Activated T-cell treated with anti-CD3 and anti-CD28 coated beads, Interleukin-2, amount 50 U/mL, for 4 hours (primary cell): ENCODE data around the gene GZF1. TPM values are rescaled to one million over a fixed set of nuclear protein-coding genes. Genes with fewer than 3 reads are reported as not detected.

ENCODE experiments used
- ATAC-seq, 2 donors: fragments of 200-7000 bp; cut with Tn5 transposase; one replicate each; pipeline ENCODE4 v1.10.0; 2021
- DNase-seq: peaks from one replicate; pipeline ENCODE4 v3.0.0-alpha.2; 2020
- H3K27me3 Mint-ChIP-seq: one replicate; pipeline ENCODE4 v1.8.0; 2021; ENCODE audit warnings: low read depth, mixed read lengths
- H3K36me3 Mint-ChIP-seq: one replicate; pipeline ENCODE4 v1.8.0; 2022; ENCODE audit warnings: mixed read lengths; ENCODE audit not compliant: insufficient read depth
- H3K4me1 Mint-ChIP-seq: one replicate; pipeline ENCODE4 v1.8.0; 2021; ENCODE audit warnings: low read depth, mixed read lengths
- H3K4me3 Mint-ChIP-seq: one replicate; pipeline ENCODE4 v1.8.0; 2021; ENCODE audit warnings: mild to moderate bottlenecking, moderate library complexity, mixed read lengths
- H3K9me3 Mint-ChIP-seq: one replicate; pipeline ENCODE4 v1.8.0; 2021; ENCODE audit warnings: mixed read lengths
- total RNA-seq, 3 donors: library from RNA; stranded (reverse); gene quantifications; one replicate each; pipeline ENCODE4 v1.2.1, GENCODE V29; 2021

The GZF1 gene
- total RNA-seq, 3 donors from 2014 or later = 8.5 to 10.3 (median 10.2) TPM

- ATAC-seq (no peak), DNase-seq (no peak)
- Mint-ChIP-seq H3K4me1 (peaks cover 49% of the 10 kb centered on the region), H3K36me3 (peaks cover 4% of the 10 kb centered on the region), H3K9me3 (no peaks in the 10 kb centered on the region), H3K27me3 (no peaks in the 10 kb centered on the region), H3K4me3 (no peak overlapping the region)
Observed at GRCh38 chr20:23417861-23418260, 55.9 kb downstream of the GZF1 start.

- H3K4me3 Mint-ChIP-seq = peak overlapping the region; percentile 93
- no peaks in the 10 kb centered on the region for H3K9me3 Mint-ChIP-seq
- DNase-seq (no peak), ATAC-seq (no peak)
- peaks cover 2% of the 10 kb centered on the region for H3K36me3 Mint-ChIP-seq
- peaks cover 44% of the 10 kb centered on the region for H3K4me1 Mint-ChIP-seq
- H3K27me3 Mint-ChIP-seq = peaks cover 4% of the 10 kb centered on the region
Observed at GRCh38 chr20:23419657-23419994, 57.6 kb downstream of the GZF1 start.

GRCh38 chr20:23419995-23420901 is 58.3 kb downstream of the GZF1 start:
- peak overlapping the region; percentile 93 for H3K4me3 Mint-ChIP-seq
- peak; percentile 37 to 53 for ATAC-seq
- peak; percentile 49 for DNase-seq
- no peaks in the 10 kb centered on the region for H3K9me3 Mint-ChIP-seq
- H3K27me3 Mint-ChIP-seq = peaks cover 7% of the 10 kb centered on the region
- H3K4me1 Mint-ChIP-seq = peaks cover 47% of the 10 kb centered on the region
- no peaks in the 10 kb centered on the region for H3K36me3 Mint-ChIP-seq

GRCh38 chr20:23420943-23421931 is 59.3 kb downstream of the GZF1 start, which contains the start of gene NAPB:
NAPB (minus strand) TSS chr20:23421488; CDS start chr20:23421402, 86 bp downstream.
- Mint-ChIP-seq H3K27me3 (peaks cover 7% of the 10 kb centered on the region), H3K4me3 (peak within 1 kb of the TSS; percentile 93), H3K36me3 (no peaks in the 10 kb centered on the region), H3K9me3 (no peaks in the 10 kb centered on the region), H3K4me1 (peaks cover 40% of the 10 kb centered on the region)
- DNase-seq = peak; percentile 87
- ATAC-seq = peak; percentile 98 to 99

Other genes with a start within 250 kb of the GZF1 start
- gene NXT1, start 11.4 kb upstream of the GZF1 start, total RNA-seq = 10 to 100 TPM; 66.8 to 79.7 (median 75.9) TPM
- gene NAPB, start 59.3 kb downstream of the GZF1 start, total RNA-seq = 1 to 10 TPM; 2.5 to 5.2 (median 3.5) TPM
- gene CSTL1, start 77.5 kb downstream of the GZF1 start, total RNA-seq = not detected
- not detected for gene CST11, start 90.7 kb downstream of the GZF1 start, total RNA-seq
- gene CST8, start 128.9 kb downstream of the GZF1 start, total RNA-seq = not detected
- not detected for gene CST9L, start 206.3 kb downstream of the GZF1 start, total RNA-seq
- not detected for gene CST9, start 243.7 kb downstream of the GZF1 start, total RNA-seq